ENCODE data around the gene KIF26A. TPM values are rescaled to one million over a fixed set of nuclear protein-coding genes. Genes with fewer than 3 reads are reported as not detected.

Gene KIF26A
- total RNA-seq, 2 experiments from 2014 or later, result 0.35 to 0.50 TPM

GRCh38 chr14:104142136-104142945, 4.0 kb downstream of the KIF26A start:
- no peaks in the 10 kb centered on the region for H3K36me3 Mint-ChIP-seq (ENCODE audit: low read depth)
- no peak for DNase-seq
- H3K9me3 Mint-ChIP-seq, result no peaks in the 10 kb centered on the region
- no peak overlapping the region for H3K4me3 Mint-ChIP-seq
- POLR2A ChIA-PET, result no interaction called here
- H3K27ac Mint-ChIP-seq, result no peak overlapping the region
- H3K4me1 Mint-ChIP-seq, result peaks cover 1% of the 10 kb centered on the region
- CTCF ChIA-PET, result interaction anchor here (1.2 kb wide), 1 partner anchor 65 kb away, joined by 3 read pairs; no protein-coding TSS in a partner anchor
- H3K27me3 Mint-ChIP-seq, result peaks cover 10% of the 10 kb centered on the region

GRCh38 chr14:104142946-104143470, 4.6 kb downstream of the KIF26A start:
- POLR2A ChIA-PET, result no interaction called here
- CTCF ChIA-PET, result interaction anchor here (1.2 kb wide), 1 partner anchor 65 kb away, joined by 3 read pairs; no protein-coding TSS in a partner anchor
- DNase-seq, result no peak
- no peaks in the 10 kb centered on the region for H3K9me3 Mint-ChIP-seq
- H3K4me3 Mint-ChIP-seq, result no peak overlapping the region
- peaks cover 7% of the 10 kb centered on the region for H3K27me3 Mint-ChIP-seq
- no peak overlapping the region for H3K27ac Mint-ChIP-seq
- H3K4me1 Mint-ChIP-seq, result no peaks in the 10 kb centered on the region
- H3K36me3 Mint-ChIP-seq (ENCODE audit: low read depth), result no peaks in the 10 kb centered on the region

GRCh38 chr14:104143521-104144452, 5.4 kb downstream of the KIF26A start:
- no peak overlapping the region for H3K4me3 Mint-ChIP-seq
- no peaks in the 10 kb centered on the region for H3K9me3 Mint-ChIP-seq
- H3K27me3 Mint-ChIP-seq, result peaks cover 7% of the 10 kb centered on the region
- no peak overlapping the region for H3K27ac Mint-ChIP-seq
- ChIA-PET POLR2A (no interaction called here), CTCF (interaction anchor here (0.8 to 1.2 kb wide), 3 partner anchors 66 to 80 kb away, joined by 3 read pairs; no protein-coding TSS in a partner anchor)
- no peak for DNase-seq
- H3K36me3 Mint-ChIP-seq (ENCODE audit: low read depth), result no peaks in the 10 kb centered on the region
- H3K4me1 Mint-ChIP-seq, result no peaks in the 10 kb centered on the region

- H3K4me1 Mint-ChIP-seq, result no peaks in the 10 kb centered on the region
- ChIA-PET POLR2A (no interaction called here), CTCF (interaction anchor here (0.8 to 1.0 kb wide), 2 partner anchors 67 to 79 kb away, joined by 3 read pairs; no protein-coding TSS in a partner anchor)
- no peak for DNase-seq
- no peaks in the 10 kb centered on the region for H3K9me3 Mint-ChIP-seq
- H3K4me3 Mint-ChIP-seq, result no peak overlapping the region
- no peaks in the 10 kb centered on the region for H3K36me3 Mint-ChIP-seq (ENCODE audit: low read depth)
- H3K27me3 Mint-ChIP-seq, result peaks cover 5% of the 10 kb centered on the region
- H3K27ac Mint-ChIP-seq, result no peak overlapping the region
Observed at GRCh38 chr14:104144453-104144790, 6.0 kb downstream of the KIF26A start.

GRCh38 chr14:104144911-104145825, 6.8 kb downstream of the KIF26A start:
- H3K27ac Mint-ChIP-seq, result no peak overlapping the region
- CTCF ChIA-PET, result interaction anchor here (0.8 kb wide), 1 partner anchor 67 kb away, joined by 3 read pairs; no protein-coding TSS in a partner anchor
- no peak for DNase-seq
- no peaks in the 10 kb centered on the region for H3K36me3 Mint-ChIP-seq (ENCODE audit: low read depth)
- POLR2A ChIA-PET, result no interaction called here
- peaks cover 2% of the 10 kb centered on the region for H3K27me3 Mint-ChIP-seq
- no peak overlapping the region for H3K4me3 Mint-ChIP-seq
- no peaks in the 10 kb centered on the region for H3K9me3 Mint-ChIP-seq
- H3K4me1 Mint-ChIP-seq, result no peaks in the 10 kb centered on the region

GRCh38 chr14:104145826-104146601, 7.6 kb downstream of the KIF26A start:
- Mint-ChIP-seq H3K4me1 (no peaks in the 10 kb centered on the region), H3K27ac (no peak overlapping the region), H3K9me3 (no peaks in the 10 kb centered on the region), H3K27me3 (no peaks in the 10 kb centered on the region), H3K36me3 (ENCODE audit: low read depth) (no peaks in the 10 kb centered on the region), H3K4me3 (no peak overlapping the region)
- DNase-seq, result no peak
- POLR2A ChIA-PET, result no interaction called here
- CTCF ChIA-PET, result no interaction called here

GRCh38 chr14:104146651-104147345, 8.4 kb downstream of the KIF26A start:
- DNase-seq, result no peak
- Mint-ChIP-seq H3K27me3 (no peaks in the 10 kb centered on the region), H3K27ac (no peak overlapping the region), H3K4me3 (no peak overlapping the region), H3K9me3 (no peaks in the 10 kb centered on the region), H3K4me1 (no peaks in the 10 kb centered on the region), H3K36me3 (ENCODE audit: low read depth) (no peaks in the 10 kb centered on the region)
- CTCF ChIA-PET, result no interaction called here
- POLR2A ChIA-PET, result no interaction called here

GRCh38 chr14:104147346-104148125, 9.1 kb downstream of the KIF26A start:
- CTCF ChIA-PET, result no interaction called here
- no peak for DNase-seq
- Mint-ChIP-seq H3K9me3 (no peaks in the 10 kb centered on the region), H3K36me3 (ENCODE audit: low read depth) (no peaks in the 10 kb centered on the region), H3K27me3 (no peaks in the 10 kb centered on the region), H3K27ac (no peak overlapping the region), H3K4me3 (no peak overlapping the region), H3K4me1 (no peaks in the 10 kb centered on the region)
- POLR2A ChIA-PET, result no interaction called here

GRCh38 chr14:104148433-104149277, 10.3 kb downstream of the KIF26A start:
- H3K4me3 Mint-ChIP-seq, result no peak overlapping the region
- no peaks in the 10 kb centered on the region for H3K36me3 Mint-ChIP-seq (ENCODE audit: low read depth)
- no peaks in the 10 kb centered on the region for H3K4me1 Mint-ChIP-seq
- DNase-seq, result no peak
- POLR2A ChIA-PET, result no interaction called here
- H3K27ac Mint-ChIP-seq, result no peak overlapping the region
- CTCF ChIA-PET, result no interaction called here
- H3K27me3 Mint-ChIP-seq, result no peaks in the 10 kb centered on the region
- H3K9me3 Mint-ChIP-seq, result no peaks in the 10 kb centered on the region

- DNase-seq, result no peak
- H3K36me3 Mint-ChIP-seq (ENCODE audit: low read depth), result no peaks in the 10 kb centered on the region
- CTCF ChIA-PET, result no interaction called here
- H3K27me3 Mint-ChIP-seq, result no peaks in the 10 kb centered on the region
- no peaks in the 10 kb centered on the region for H3K4me1 Mint-ChIP-seq
- H3K9me3 Mint-ChIP-seq, result no peaks in the 10 kb centered on the region
- POLR2A ChIA-PET, result no interaction called here
- no peak overlapping the region for H3K4me3 Mint-ChIP-seq
- no peak overlapping the region for H3K27ac Mint-ChIP-seq
Observed at GRCh38 chr14:104149278-104149595, 10.8 kb downstream of the KIF26A start.

Data from activated CD4-positive, alpha-beta T cell treated with anti-CD3 and anti-CD28 coated beads, Interleukin-2, amount 10 ng/mL, durations not matched to agents 7 days and 5 days (primary cell).